GM18517 (cell line): Measurements from ENCODE around the gene THRA.

Source experiments
- ATAC-seq: cut with Tn5 transposase; IDR thresholded peaks from one replicate; pipeline ENCODE4 v1.9.1; 2021; ENCODE audit warnings: mild to moderate bottlenecking, moderate library complexity; ENCODE audit not compliant: unreplicated experiment

THRA gene

GRCh38 chr17:40108970-40109824 lies 46.4 kb downstream of the THRA start:
- no peak for ATAC-seq

- no peak for ATAC-seq
Observed at GRCh38 chr17:40110026-40110845, 47.5 kb downstream of the THRA start.

GRCh38 chr17:40111221-40112128 lies 48.7 kb downstream of the THRA start:
- ATAC-seq = no peak

- no peak for ATAC-seq
Observed at GRCh38 chr17:40112191-40112711, 49.5 kb downstream of the THRA start.

- no peak for ATAC-seq
Observed at GRCh38 chr17:40112718-40113109, 49.9 kb downstream of the THRA start.

GRCh38 chr17:40113110-40113906 lies 50.5 kb downstream of the THRA start:
- ATAC-seq = peak; percentile 84

- ATAC-seq = no peak
Observed at GRCh38 chr17:40113907-40114245, 51.1 kb downstream of the THRA start.

- ATAC-seq = no peak
Observed at GRCh38 chr17:40115101-40115436, 52.3 kb downstream of the THRA start.

GRCh38 chr17:40121181-40122135 lies 58.7 kb downstream of the THRA start, which contains the start of gene MSL1:
Gene MSL1, plus strand, starts transcription at chr17:40121971. Its CDS starts 642 bp downstream, at chr17:40122613.
- peak; percentile 55 for ATAC-seq

GRCh38 chr17:40122136-40122998 lies 59.6 kb downstream of the THRA start:
- ATAC-seq = peak; percentile 27

GRCh38 chr17:40122999-40123810 lies 60.4 kb downstream of the THRA start:
- no peak for ATAC-seq

GRCh38 chr17:40123811-40124114 lies 61.0 kb downstream of the THRA start:
- ATAC-seq = no peak

- no peak for ATAC-seq
Observed at GRCh38 chr17:40124279-40125141, 61.7 kb downstream of the THRA start.

- ATAC-seq = no peak
Observed at GRCh38 chr17:40129498-40129897, 66.7 kb downstream of the THRA start.

- ATAC-seq = no peak
Observed at GRCh38 chr17:40130352-40131042, 67.7 kb downstream of the THRA start.

GRCh38 chr17:40134184-40134583 lies 71.4 kb downstream of the THRA start:
- ATAC-seq = no peak
